Ishikawa (cell line): Measurements from ENCODE around the gene EXOC4.

Source experiments
- CEBPB ChIP-seq: IDR thresholded peaks from 2 replicates; pipeline ENCODE4 v1.6.1; 2012
- CREB1 ChIP-seq: IDR thresholded peaks from 2 replicates; pipeline ENCODE4 v1.6.1; 2012; ENCODE audit warnings: low read depth
- EGR1 ChIP-seq: IDR thresholded peaks from 2 replicates; pipeline ENCODE4 v1.6.1; 2012
- EP300 ChIP-seq: IDR thresholded peaks from 2 replicates; pipeline ENCODE4 v1.6.1; 2012; ENCODE audit warnings: borderline replicate concordance
- FOXM1 ChIP-seq: IDR thresholded peaks from 2 replicates; pipeline ENCODE4 v1.6.1; 2012; ENCODE audit warnings: low read depth, borderline replicate concordance
- MAX ChIP-seq: IDR thresholded peaks from 2 replicates; pipeline ENCODE4 v1.6.1; 2012
- NFIC ChIP-seq: IDR thresholded peaks from 2 replicates; pipeline ENCODE4 v1.6.1; 2012
- RAD21 ChIP-seq: IDR thresholded peaks from 2 replicates; pipeline ENCODE4 v1.6.1; 2012; ENCODE audit warnings: low read depth
- REST ChIP-seq: IDR thresholded peaks from 2 replicates; pipeline ENCODE4 v1.6.1; 2012; ENCODE audit warnings: low read depth, mild to moderate bottlenecking
- TAF1 ChIP-seq: IDR thresholded peaks from 2 replicates; pipeline ENCODE4 v1.6.1; 2012; ENCODE audit warnings: low read depth, mild to moderate bottlenecking
- TCF12 ChIP-seq: IDR thresholded peaks from 2 replicates; pipeline ENCODE4 v1.6.1; 2012; ENCODE audit warnings: low read depth
- TEAD4 ChIP-seq: IDR thresholded peaks from 2 replicates; pipeline ENCODE4 v1.6.1; 2012
- YY1 ChIP-seq: IDR thresholded peaks from 2 replicates; pipeline ENCODE4 v1.6.1; 2012; ENCODE audit warnings: low read depth
- TF ChIP-seq, protein P1 (sequence below): IDR thresholded peaks from 2 replicates; pipeline ENCODE4 v1.6.1; 2012

- no peak for TF ChIP-seq REST
- no peak for TF ChIP-seq TAF1
- no peak for TF ChIP-seq EGR1
- TF ChIP-seq CREB1: no peak
- TF ChIP-seq FOXM1: no peak
- TF ChIP-seq RAD21: no peak
- TF ChIP-seq MAX: no peak
- TF ChIP-seq TCF12: no peak
- TF ChIP-seq EP300: no peak
- TF ChIP-seq CEBPB: no peak
- no peak for TF ChIP-seq TEAD4
- TF ChIP-seq NFIC: no peak
- no peak for TF ChIP-seq YY1
- TF ChIP-seq, protein P1, sequence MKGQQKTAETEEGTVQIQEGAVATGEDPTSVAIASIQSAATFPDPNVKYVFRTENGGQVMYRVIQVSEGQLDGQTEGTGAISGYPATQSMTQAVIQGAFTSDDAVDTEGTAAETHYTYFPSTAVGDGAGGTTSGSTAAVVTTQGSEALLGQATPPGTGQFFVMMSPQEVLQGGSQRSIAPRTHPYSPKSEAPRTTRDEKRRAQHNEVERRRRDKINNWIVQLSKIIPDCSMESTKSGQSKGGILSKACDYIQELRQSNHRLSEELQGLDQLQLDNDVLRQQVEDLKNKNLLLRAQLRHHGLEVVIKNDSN: no peak
Measured at GRCh38 chr7:133923974-133924373, 671.1 kb downstream of the EXOC4 start.
